Prostate gland (tissue), 2 donors: Measurements from ENCODE around the gene MT2A.

Source experiments
- POLR2A ChIP-seq: fragments of 450-650 bp; IDR thresholded peaks from one replicate; pipeline ENCODE4 v1.6.1; 2016; ENCODE audit warnings: antibody characterized with exemption, mild to moderate bottlenecking
- TF ChIP-seq, protein P1 (sequence below), 4 experiments: fragments of 200-600 bp in 2 of 4; fragments of 450-650 bp in 2 of 4; sonication (generic) in 2 of 4; IDR thresholded peaks; 1 replicate in 3 of 4; 2 replicates in 1 of 4; pipeline ENCODE4 v1.5.1; 2016 to 2019; ENCODE audit warnings: antibody characterized with exemption in 4 of 4, mild to moderate bottlenecking in 2 of 4, moderate library complexity in 2 of 4

DNA sequence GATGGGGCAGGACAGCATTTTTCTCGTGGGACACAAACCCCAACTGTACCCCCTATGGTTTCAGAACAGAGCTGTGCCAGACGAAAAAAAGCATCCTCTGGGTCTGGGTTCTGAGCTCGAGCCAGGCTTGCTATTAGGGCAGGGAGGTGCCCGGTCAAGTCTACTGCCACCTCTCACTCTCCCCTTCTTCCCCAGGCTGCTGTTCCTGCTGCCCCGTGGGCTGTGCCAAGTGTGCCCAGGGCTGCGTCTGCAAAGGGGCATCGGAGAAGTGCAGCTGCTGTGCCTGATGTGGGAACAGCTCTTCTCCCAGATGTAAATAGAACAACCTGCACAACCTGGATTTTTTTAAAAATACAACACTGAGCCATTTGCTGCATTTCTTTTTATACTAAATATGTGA, 18.3 kb downstream of the MT2A start:
- no peak for TF ChIP-seq POLR2A
- TF ChIP-seq, protein P1, sequence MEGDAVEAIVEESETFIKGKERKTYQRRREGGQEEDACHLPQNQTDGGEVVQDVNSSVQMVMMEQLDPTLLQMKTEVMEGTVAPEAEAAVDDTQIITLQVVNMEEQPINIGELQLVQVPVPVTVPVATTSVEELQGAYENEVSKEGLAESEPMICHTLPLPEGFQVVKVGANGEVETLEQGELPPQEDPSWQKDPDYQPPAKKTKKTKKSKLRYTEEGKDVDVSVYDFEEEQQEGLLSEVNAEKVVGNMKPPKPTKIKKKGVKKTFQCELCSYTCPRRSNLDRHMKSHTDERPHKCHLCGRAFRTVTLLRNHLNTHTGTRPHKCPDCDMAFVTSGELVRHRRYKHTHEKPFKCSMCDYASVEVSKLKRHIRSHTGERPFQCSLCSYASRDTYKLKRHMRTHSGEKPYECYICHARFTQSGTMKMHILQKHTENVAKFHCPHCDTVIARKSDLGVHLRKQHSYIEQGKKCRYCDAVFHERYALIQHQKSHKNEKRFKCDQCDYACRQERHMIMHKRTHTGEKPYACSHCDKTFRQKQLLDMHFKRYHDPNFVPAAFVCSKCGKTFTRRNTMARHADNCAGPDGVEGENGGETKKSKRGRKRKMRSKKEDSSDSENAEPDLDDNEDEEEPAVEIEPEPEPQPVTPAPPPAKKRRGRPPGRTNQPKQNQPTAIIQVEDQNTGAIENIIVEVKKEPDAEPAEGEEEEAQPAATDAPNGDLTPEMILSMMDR (IDR thresholded peaks at IDR 0.05), result no peak
